AG04450 (cell line): Measurements from ENCODE around the gene CORO2B. TPM values are rescaled to one million over a fixed set of nuclear protein-coding genes. Genes with fewer than 3 reads are reported as not detected.

ENCODE experiments used
- CTCF ChIA-PET: fragments of 300-600, 350-600 bp; formaldehyde crosslinking; extraction: SDS; loops from one replicate; lab custom pipeline; 2022; ENCODE audit warnings: antibody characterized with exemption, inconsistent platforms; lab: Charles Lee
- POLR2A ChIA-PET: fragments of 350-600 bp; formaldehyde crosslinking; extraction: SDS; loops from one replicate; lab custom pipeline; 2021; ENCODE audit warnings: antibody characterized with exemption, inconsistent platforms; lab: Yijun Ruan, JAX
- DNase-seq: peaks from one replicate; pipeline ENCODE4 v3.0.0-alpha.2; 2011; ENCODE audit warnings: low read depth, low spot score
- H3K27ac ChIP-seq: one replicate; pipeline ENCODE4 v1.5.1; 2012; ENCODE audit warnings: low read depth, low read length, control low read depth
- H3K27me3 ChIP-seq: one replicate; pipeline ENCODE4 v1.6.0; 2012; ENCODE audit warnings: low read length; ENCODE audit not compliant: control insufficient read depth, insufficient read depth
- H3K4me3 ChIP-seq: 2 replicates; pipeline ENCODE4 v1.5.1; 2011; ENCODE audit warnings: mild to moderate bottlenecking, low read depth, low read length, control low read depth
- H3K9me3 ChIP-seq: 2 replicates; pipeline ENCODE4 v1.5.1; 2012; ENCODE audit warnings: low read length; ENCODE audit not compliant: control insufficient read depth, insufficient read depth
- CTCF ChIP-seq: IDR thresholded peaks from 2 replicates; pipeline ENCODE4 v1.5.1; 2011; ENCODE audit warnings: low read depth, low read length, control low read depth, inconsistent platforms
- polyA plus RNA-seq: library from polyadenylated mRNA; depleted of rRNA; stranded (reverse); fragments of >200 nt; gene quantifications from 2 replicates; pipeline ENCODE4 v1.2.3, GENCODE V29; 2011

Gene CORO2B
- polyA plus RNA-seq, 1 experiment, result 16.1 TPM

GRCh38 chr15:68699881-68700454 is 121.2 kb downstream of the CORO2B start:
- Histone ChIP-seq H3K4me3 (no peak overlapping the region), H3K9me3 (no peaks in the 10 kb centered on the region; the same call in 1 of the 2 replicates), H3K27ac (peak overlapping the region; percentile 39), H3K27me3 (no peaks in the 10 kb centered on the region)
- DNase-seq, result no peak
- ChIA-PET POLR2A (no interaction called here), CTCF (interaction anchor here (0.9 kb wide), 1 partner anchor 225 kb away, joined by 3 read pairs; no protein-coding TSS in a partner anchor)
- no peak for TF ChIP-seq CTCF

GRCh38 chr15:68700455-68701123 is 121.8 kb downstream of the CORO2B start:
- peak; percentile 11 for DNase-seq
- no peak for TF ChIP-seq CTCF
- ChIA-PET POLR2A (no interaction called here), CTCF (interaction anchor here (0.5 to 0.9 kb wide), 2 partner anchors 10 to 225 kb away, joined by 3 read pairs; no protein-coding TSS in a partner anchor)
- no peaks in the 10 kb centered on the region; the same call in 1 of the 2 replicates for H3K9me3 ChIP-seq
- no peak overlapping the region for H3K4me3 ChIP-seq
- no peaks in the 10 kb centered on the region for H3K27me3 ChIP-seq
- H3K27ac ChIP-seq, result peak overlapping the region; percentile 39

GRCh38 chr15:68701886-68702285 is 123.1 kb downstream of the CORO2B start:
- Histone ChIP-seq H3K27me3 (no peaks in the 10 kb centered on the region), H3K9me3 (no peaks in the 10 kb centered on the region; the same call in 1 of the 2 replicates), H3K4me3 (no peak overlapping the region), H3K27ac (no peak overlapping the region)
- no peak for DNase-seq
- CTCF ChIA-PET, result interaction anchor here (0.7 to 3.2 kb wide), 2 partner anchors 28 to 50 kb away, joined by 3 to 8 read pairs; no protein-coding TSS in a partner anchor
- no peak for TF ChIP-seq CTCF
- POLR2A ChIA-PET, result interaction anchor here (0.6 kb wide), 1 partner anchor 159 kb away, joined by 6 read pairs; no protein-coding TSS in a partner anchor

GRCh38 chr15:68704496-68705021 is 125.8 kb downstream of the CORO2B start:
- Histone ChIP-seq H3K4me3 (no peak overlapping the region), H3K9me3 (no peaks in the 10 kb centered on the region), H3K27me3 (no peaks in the 10 kb centered on the region), H3K27ac (no peak overlapping the region)
- ChIA-PET CTCF (interaction anchor here (1.4 to 3.2 kb wide), 2 partner anchors 31 to 171 kb away, joined by 6 to 8 read pairs; no protein-coding TSS in a partner anchor), POLR2A (no interaction called here)
- no peak for TF ChIP-seq CTCF
- no peak for DNase-seq
